ENCODE results near the gene ZBTB4.
A peak's percentile ranks its signal among the peaks of the same experiment; 100 is the strongest.

ZBTB4 gene

GRCh38 chr17:7468290-7468689, 11.1 kb downstream of the ZBTB4 start:
- DNase-seq: no peak

- DNase-seq: no peak
Measured at GRCh38 chr17:7467498-7467897, 11.9 kb downstream of the ZBTB4 start.

DNA sequence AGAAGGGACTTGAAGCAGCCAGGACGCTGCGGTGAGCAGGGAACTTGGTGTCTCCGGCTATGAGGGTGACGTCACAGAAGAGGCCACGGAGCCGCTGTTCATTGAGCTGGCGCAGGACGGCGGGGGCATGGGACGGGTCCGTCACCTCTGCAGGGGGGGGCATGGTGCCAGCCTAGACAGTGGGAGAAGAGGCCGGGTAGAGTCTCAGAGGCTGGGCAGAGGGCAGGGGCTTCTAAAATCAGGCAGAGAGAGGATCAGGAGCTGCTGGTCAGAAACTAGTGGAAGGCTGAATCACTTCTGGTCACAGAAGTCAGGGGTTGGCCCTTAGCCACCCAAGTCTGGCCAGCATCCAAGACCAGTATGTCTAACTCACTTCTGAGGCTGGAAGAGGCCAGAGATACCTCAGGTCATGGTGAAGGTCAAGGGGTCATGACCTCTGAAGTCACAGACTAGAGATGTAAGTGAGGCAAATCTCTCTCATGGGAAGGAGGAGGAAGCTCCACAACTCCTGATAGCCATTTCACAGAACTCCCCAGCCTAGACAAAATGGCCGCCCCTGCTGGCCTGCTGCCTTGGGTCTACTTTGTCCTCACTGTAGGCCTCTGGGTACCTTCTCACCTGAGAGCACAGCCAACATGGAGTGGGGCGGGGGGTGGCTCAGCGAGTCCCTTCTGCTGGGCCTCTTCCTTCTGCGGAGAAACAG, 12.6 kb downstream of the ZBTB4 start:
- no peak for DNase-seq

GRCh38 chr17:7466318-7466638, 13.2 kb downstream of the ZBTB4 start:
- no peak for DNase-seq

- no peak for DNase-seq
Measured at GRCh38 chr17:7465597-7466275, 13.7 kb downstream of the ZBTB4 start.

- DNase-seq: no peak
Measured at GRCh38 chr17:7464081-7464480, 15.3 kb downstream of the ZBTB4 start.

DNA sequence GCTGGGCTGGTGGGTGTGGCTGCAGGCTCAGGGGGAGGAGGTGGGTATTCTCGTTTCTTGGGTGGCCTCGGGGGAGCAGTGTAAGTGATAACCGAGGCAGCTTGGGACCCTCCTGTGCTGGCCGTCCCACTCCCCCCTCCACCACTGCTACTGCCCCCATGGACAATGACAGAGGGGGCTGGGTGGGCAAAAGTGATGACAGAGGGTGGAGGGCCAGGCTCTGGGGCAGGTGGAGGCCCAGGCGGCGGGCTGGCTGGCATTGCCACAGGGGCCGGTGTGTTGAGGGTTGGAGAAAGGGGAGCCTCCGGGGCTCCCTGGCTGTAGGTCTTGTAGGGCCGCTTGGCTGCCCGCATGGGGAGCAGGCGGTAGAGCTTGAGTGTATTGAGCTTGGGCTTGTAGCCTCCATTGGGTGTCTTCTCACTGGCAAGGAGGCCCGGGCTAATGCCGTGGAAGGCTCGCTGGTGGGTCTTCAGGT, 16.0 kb downstream of the ZBTB4 start:
- DNase-seq: no peak

DNA sequence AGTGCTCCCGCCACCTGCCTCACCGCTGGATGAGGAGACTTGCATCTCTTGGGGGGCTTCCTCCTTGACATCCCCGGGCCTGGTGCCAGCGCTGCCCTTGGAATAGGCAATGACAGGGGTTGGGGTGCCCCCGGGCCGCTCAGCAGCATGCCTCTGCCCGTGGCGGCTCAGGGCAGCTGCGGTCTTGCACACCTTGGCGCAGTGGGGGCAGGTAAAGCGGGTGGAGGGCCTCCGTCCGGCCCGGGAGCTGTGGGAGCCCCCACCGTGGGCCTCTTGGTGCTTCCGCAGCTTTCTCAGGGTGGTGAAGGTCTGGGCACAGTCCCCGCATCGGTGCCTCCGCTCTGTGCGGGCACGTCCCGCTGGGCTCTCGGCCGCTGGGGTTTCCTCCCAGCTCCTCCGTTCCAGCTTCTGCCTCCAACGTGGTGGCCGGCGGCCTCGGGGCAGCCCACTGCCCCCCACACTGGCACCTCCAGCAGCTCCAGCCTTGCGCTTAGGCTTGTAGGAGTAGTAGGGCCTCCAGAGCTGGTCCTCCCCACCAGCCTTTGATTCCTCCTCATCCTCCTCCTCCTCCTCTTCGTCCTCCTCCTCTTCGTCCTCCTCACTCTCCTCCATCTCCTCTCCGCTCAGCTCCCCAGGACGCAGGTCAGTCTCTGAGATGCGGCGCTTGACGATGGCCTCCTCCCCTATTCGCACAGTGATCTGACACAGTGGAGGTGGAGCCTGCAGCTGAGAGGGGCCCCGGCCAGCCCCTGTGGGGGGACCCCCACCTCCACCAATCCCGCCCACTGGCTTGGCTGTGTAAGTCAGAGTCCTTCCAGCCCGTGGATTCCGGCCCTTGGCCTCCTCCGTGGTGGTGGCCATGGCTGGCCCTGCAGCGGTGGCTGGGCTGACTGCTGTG, 16.7 kb downstream of the ZBTB4 start:
- no peak for DNase-seq

- DNase-seq: no peak
Measured at GRCh38 chr17:7460850-7461660, 18.4 kb downstream of the ZBTB4 start.

DNA sequence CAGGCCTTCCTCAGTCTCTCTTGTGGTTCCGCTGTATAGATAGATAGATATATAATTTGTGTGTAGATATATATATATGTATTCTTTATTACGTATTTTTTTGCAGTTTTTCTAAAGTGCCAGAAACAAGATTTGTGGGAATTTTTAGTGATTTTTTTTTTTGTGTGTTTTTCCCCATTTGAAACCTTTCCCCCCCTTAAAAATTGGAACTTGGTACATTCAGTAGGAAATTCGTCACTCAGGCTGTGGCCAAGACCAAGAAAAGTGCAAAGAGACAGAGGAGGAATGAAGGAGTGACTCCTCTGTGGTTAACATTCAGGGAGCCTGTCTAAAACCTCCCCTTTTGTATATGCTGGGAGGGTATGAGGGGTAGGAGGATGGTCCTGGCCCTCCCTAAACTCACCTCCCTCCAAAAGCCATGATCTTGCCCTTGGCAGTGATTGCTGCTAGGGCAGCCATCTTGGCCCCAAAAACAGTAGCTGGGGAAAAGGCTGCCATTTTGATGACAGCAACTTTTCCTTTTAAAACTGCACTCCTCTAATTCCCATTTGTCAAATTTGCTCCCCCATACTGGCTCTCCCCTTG, 19.4 kb downstream of the ZBTB4 start:
- DNase-seq: no peak

- DNase-seq: no peak
Measured at GRCh38 chr17:7448461-7448860, 31.0 kb downstream of the ZBTB4 start.

GRCh38 chr17:7445619-7445968, 33.8 kb downstream of the ZBTB4 start:
- DNase-seq: peak; percentile 68

DNA sequence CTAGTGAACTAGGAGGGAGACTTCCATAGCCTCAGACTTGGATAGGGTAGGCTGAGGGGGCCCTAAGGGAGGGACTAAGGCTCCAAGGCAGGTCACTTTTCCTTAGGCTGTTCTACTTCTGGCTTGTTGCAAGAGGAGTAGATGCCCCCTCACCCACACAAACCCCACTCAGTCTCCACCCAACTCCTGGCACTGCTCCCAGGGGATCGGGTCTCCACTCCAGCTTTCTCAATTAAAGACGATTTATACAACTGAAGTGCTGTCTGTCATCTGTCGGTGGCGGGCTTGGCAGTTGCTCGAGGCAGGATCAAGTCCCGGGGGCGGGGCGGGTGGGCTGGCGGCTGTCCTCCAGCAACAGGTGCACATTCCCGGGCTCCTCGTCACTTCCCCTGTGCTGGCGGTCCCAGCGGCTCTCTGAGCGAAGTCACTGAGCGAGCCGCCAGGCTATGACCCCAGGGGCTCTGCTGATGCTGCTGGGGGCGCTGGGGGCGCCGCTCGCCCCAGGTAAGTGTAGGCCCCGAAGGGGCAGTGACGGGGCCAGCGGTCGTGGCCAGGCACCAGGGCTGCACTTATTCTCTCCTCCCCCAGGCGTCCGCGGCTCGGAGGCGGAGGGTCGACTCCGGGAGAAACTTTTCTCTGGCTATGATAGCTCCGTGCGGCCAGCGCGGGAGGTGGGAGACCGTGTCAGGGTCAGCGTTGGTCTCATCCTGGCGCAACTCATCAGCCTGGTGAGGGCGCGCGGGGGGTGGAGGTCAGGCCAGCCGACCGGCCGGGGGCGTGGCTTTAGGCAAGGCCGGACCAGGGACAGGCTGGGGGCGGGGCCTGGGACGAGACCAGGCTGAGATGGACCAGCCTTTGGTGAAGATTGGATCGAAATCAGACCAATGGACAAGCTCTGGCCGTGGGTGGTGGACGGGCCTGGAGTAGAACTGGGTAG, 34.5 kb downstream of the ZBTB4 start, which contains the start of gene CHRNB1:
Gene CHRNB1, plus strand, starts transcription at position 380 of the 937 bp plus-strand sequence. Its CDS starts 67 bp downstream, at position 447.
- DNase-seq: peak; percentile 60

- DNase-seq: no peak
Measured at GRCh38 chr17:7443499-7444485, 35.6 kb downstream of the ZBTB4 start.

DNA sequence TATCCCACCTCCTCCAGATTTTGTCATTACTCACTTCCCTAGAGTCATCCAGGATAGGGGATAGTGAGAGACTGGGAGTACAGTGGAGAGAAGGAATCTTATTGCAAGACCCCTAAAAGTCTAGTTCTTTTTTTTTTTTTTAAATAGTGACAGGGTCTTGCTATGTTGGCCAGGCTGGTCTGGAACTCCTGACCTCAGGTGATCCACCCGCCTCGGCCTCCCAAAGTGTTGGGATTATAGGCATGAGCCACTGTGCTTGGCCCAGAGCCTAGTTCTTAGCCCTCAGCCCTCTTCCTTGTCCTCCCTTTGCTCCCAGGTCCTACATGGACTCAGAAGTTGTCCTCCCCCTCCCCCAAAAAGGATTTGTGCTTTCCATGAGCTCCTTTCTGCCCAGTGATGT, 37.3 kb downstream of the ZBTB4 start:
- no peak for DNase-seq

- no peak for DNase-seq
Measured at GRCh38 chr17:7441266-7441665, 38.2 kb downstream of the ZBTB4 start.

- DNase-seq: peak; percentile 62
Measured at GRCh38 chr17:7440834-7441195, 38.6 kb downstream of the ZBTB4 start.

- DNase-seq: peak; percentile 72
Measured at GRCh38 chr17:7440113-7440833, 39.2 kb downstream of the ZBTB4 start.

DNA sequence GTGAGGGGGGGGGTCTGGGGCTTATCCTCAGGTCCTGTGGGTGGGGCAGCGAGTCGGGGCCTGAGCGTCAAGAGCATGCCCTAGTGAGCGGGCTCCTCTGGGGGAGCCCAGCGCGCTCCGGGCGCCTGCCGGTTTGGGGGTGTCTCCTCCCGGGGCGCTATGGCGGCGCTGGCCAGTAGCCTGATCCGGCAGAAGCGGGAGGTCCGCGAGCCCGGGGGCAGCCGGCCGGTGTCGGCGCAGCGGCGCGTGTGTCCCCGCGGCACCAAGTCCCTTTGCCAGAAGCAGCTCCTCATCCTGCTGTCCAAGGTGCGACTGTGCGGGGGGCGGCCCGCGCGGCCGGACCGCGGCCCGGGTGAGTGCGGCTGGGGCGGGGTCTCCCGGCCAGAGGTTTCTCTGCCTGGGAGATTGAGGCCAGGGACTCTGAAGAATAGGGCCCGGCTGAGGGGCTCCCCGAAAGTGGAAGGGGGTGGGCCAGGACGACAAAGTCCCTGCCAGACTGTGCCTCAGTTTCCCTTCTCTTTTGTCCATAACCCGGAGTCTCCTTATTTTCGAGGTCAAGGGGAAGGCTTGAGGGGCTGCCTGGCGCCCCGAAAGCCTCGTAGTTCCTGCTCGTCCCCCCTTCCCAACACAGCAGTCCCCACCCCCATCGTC, 39.8 kb downstream of the ZBTB4 start, which contains the start of gene FGF11:
Gene FGF11, plus strand, starts transcription at position 51 of the 651 bp plus-strand sequence. Its CDS starts 109 bp downstream, at position 160.
- DNase-seq: no peak

Measured in activated CD8-positive, alpha-beta memory T cell treated with anti-CD3 and anti-CD28 coated beads for 24 hours (primary cell).